ENCODE measurements around the gene CHKA.

GRCh38 chr11:68099057-68099456, 22.1 kb downstream of the CHKA start:
- no peak for TF ChIP-seq EZH2phosphoT487 (IDR thresholded peaks at IDR 0.05; ENCODE audit: low read length)
- no peak for TF ChIP-seq CTCF (IDR thresholded peaks at IDR 0.05; ENCODE audit: low read length)
- no peak for TF ChIP-seq EZH2 (optimal IDR thresholded peaks at IDR 0.05; ENCODE audit: low read depth, low read length)

All from MM.1S (cell line).